ENCODE results near the gene DEFB132. TPM values are rescaled to one million over a fixed set of nuclear protein-coding genes. Genes with fewer than 3 reads are reported as not detected.

Gene DEFB132, protein sequence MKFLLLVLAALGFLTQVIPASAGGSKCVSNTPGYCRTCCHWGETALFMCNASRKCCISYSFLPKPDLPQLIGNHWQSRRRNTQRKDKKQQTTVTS
- total RNA-seq (not detected), polyA plus RNA-seq (not detected)
- long read RNA-seq, donor 1: 0 reads
- long read RNA-seq, donor 2: 0 reads

GRCh38 chr20:257419-257818 is at the start of gene DEFB132:
TSS of gene DEFB132 (plus strand) at chr20:257724. CDS start at chr20:257779, 55 bp downstream.
- H3K4me1 ChIP-seq: no peaks in the 10 kb centered on the region
- intact Hi-C loops (cut with DNase I): no loop called here
- no peak within 1 kb of the TSS for H3K4me3 ChIP-seq
- 74 to 76% (median 75%) methylated on average over 7 of the region's 7 CpGs for WGBS, 3 donors
- no peaks in the 10 kb centered on the region for H3K36me3 ChIP-seq (ENCODE audit: insufficient read depth in 1 of 2, low read depth in 1 of 2)
- H3K9me3 ChIP-seq: no peaks in the 10 kb centered on the region
- peaks cover 0 to 4% (median 0%) of the 10 kb centered on the region in 3 donors for H3K27me3 ChIP-seq (ENCODE audit: insufficient read depth in 3 of 3, low read length in 2 of 3)
- no peak for ATAC-seq
- H3K27ac ChIP-seq: no peak within 1 kb of the TSS
- TF ChIP-seq, protein P1, sequence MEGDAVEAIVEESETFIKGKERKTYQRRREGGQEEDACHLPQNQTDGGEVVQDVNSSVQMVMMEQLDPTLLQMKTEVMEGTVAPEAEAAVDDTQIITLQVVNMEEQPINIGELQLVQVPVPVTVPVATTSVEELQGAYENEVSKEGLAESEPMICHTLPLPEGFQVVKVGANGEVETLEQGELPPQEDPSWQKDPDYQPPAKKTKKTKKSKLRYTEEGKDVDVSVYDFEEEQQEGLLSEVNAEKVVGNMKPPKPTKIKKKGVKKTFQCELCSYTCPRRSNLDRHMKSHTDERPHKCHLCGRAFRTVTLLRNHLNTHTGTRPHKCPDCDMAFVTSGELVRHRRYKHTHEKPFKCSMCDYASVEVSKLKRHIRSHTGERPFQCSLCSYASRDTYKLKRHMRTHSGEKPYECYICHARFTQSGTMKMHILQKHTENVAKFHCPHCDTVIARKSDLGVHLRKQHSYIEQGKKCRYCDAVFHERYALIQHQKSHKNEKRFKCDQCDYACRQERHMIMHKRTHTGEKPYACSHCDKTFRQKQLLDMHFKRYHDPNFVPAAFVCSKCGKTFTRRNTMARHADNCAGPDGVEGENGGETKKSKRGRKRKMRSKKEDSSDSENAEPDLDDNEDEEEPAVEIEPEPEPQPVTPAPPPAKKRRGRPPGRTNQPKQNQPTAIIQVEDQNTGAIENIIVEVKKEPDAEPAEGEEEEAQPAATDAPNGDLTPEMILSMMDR (IDR thresholded peaks at IDR 0.05): no peak
- DNase-seq: no peak

- ATAC-seq: peak; percentile 58 to 70 (median 67)
- Histone ChIP-seq H3K4me1 (no peaks in the 10 kb centered on the region), H3K36me3 (ENCODE audit: insufficient read depth in 1 of 2, low read depth in 1 of 2) (no peaks in the 10 kb centered on the region), H3K27me3 (ENCODE audit: insufficient read depth in 3 of 3, low read length in 2 of 3) (no peaks in the 10 kb centered on the region), H3K27ac (no peak overlapping the region), H3K4me3 (no peak overlapping the region), H3K9me3 (no peaks in the 10 kb centered on the region)
- intact Hi-C loops (cut with DNase I): loop anchor here in 1 of 2 donors (5.0 kb wide), 1 partner anchor 123 kb away; no protein-coding TSS in a partner anchor
- TF ChIP-seq, protein P1 (IDR thresholded peaks at IDR 0.05): peak; percentile 40
- WGBS, 3 donors: 19 to 23% (median 22%) methylated on average over 5 of the region's 5 CpGs
- no peak for DNase-seq
These were observed 48.5 kb upstream of the DEFB132 start for GRCh38 chr20:208942-209566.

DNA sequence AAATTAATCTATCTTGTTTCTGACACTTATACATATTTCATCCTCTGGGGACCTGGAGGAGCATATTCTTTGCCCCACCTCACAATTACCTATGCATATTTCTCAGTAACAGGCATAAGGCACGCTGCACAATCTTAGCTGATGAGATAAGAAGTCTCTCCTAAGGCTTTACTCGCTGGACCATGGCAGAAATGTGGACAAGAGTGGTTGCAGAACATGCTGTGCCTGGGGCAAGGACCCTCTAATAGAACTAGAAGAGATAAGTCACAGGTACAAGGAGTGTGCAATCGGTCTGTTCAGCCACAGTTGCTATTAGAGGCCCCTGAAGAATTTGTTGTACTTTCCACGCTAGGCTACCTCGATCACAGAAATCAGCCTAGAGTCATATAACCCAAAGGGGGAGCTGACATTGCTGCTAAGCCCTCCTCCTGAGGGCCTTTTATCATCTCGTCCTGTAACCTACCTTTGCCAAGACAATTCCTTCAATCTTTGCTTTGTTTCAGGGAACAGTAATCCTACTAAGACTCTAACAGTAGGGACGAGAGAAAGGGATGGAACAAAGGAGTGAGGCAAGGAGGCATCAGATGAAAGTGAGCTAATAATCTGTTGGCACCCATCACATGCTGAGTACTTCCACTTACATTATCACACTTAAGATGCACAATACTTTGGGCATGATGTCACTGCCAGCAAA is 46.6 kb upstream of the DEFB132 start:
- H3K36me3 ChIP-seq (ENCODE audit: insufficient read depth in 1 of 2, low read depth in 1 of 2): no peaks in the 10 kb centered on the region
- 49 to 54% (median 50%) methylated on average over 7 of the region's 7 CpGs for WGBS, 3 donors
- H3K4me1 ChIP-seq: no peaks in the 10 kb centered on the region
- no peak overlapping the region for H3K27ac ChIP-seq
- no peaks in the 10 kb centered on the region for H3K9me3 ChIP-seq
- no peaks in the 10 kb centered on the region for H3K27me3 ChIP-seq (ENCODE audit: insufficient read depth in 3 of 3, low read length in 2 of 3)
- no peak for ATAC-seq
- TF ChIP-seq, protein P1 (IDR thresholded peaks at IDR 0.05): no peak
- H3K4me3 ChIP-seq: no peak overlapping the region
- intact Hi-C loops (cut with DNase I): no loop called here
- no peak for DNase-seq

DNA sequence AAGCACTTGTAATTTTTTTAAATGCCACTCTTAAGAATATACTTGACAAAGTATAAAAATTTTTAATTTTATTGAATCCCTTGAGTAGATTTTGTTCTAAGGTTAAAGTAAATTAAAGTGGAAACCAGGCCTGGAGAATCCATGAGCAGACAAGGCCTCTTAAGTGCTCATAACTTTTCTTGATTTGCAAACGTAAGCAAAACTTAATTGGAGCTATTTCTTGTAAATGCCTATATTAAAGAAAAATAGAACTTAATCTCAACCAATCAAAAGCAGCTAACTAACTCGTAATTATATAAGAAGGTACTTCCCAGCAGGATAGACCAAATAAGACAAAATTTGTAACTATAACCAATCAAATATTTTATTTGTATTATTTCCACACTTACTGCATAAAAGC is 43.1 kb upstream of the DEFB132 start:
- Histone ChIP-seq H3K36me3 (ENCODE audit: insufficient read depth in 1 of 2, low read depth in 1 of 2) (no peaks in the 10 kb centered on the region), H3K4me3 (no peak overlapping the region), H3K27ac (no peak overlapping the region), H3K4me1 (no peaks in the 10 kb centered on the region), H3K27me3 (ENCODE audit: insufficient read depth in 3 of 3, low read length in 2 of 3) (peaks cover 0 to 7% (median 0%) of the 10 kb centered on the region in 3 donors), H3K9me3 (no peaks in the 10 kb centered on the region)
- DNase-seq: no peak
- intact Hi-C loops (cut with DNase I): no loop called here
- WGBS, 3 donors: 77 to 81% (median 78%) methylated on average over 2 of the region's 2 CpGs
- TF ChIP-seq, protein P1 (IDR thresholded peaks at IDR 0.05): no peak
- no peak for ATAC-seq
